ENCODE data around the gene NACC2.
"Not testable (repeated sequence)": the region's sequence is repeated elsewhere in the genome, so short reads cannot be mapped to it uniquely, and the experiment has no call there.

The NACC2 gene

GRCh38 chr9:136044971-136045594 lies 50.0 kb downstream of the NACC2 start:
- no peak for DNase-seq (ENCODE audit: low read depth)

GRCh38 chr9:136044207-136044970 lies 50.7 kb downstream of the NACC2 start:
- no peak for DNase-seq (ENCODE audit: low read depth)

GRCh38 chr9:136043441-136043991 lies 51.6 kb downstream of the NACC2 start:
- DNase-seq (ENCODE audit: low read depth): no peak

GRCh38 chr9:136042541-136042940 lies 52.5 kb downstream of the NACC2 start:
- DNase-seq (ENCODE audit: low read depth): no peak

DNA sequence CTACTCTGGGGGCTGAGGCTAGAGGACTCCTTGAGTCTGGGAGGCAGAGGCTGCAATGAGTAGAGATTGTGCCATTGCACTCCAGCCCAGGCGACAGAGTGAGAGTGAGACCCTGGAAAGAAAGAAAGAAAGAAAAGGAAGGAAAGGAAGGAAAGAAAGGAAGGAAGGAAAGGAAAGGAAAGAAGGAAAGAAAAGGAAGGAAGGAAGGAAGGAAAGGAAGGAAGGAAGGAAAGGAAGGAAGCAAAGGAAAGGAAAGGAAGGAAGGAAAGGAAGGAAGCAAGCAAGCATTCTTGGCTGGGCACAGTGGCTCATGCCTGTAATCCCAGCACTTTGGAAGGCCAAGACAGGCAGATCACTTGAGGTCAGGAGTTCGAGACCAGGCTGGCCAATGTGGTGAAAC lies 54.2 kb downstream of the NACC2 start:
- not testable (repeated sequence) for DNase-seq (ENCODE audit: low read depth)

- DNase-seq (ENCODE audit: low read depth): no peak
Measured at GRCh38 chr9:136039488-136039887, 55.6 kb downstream of the NACC2 start.

DNA sequence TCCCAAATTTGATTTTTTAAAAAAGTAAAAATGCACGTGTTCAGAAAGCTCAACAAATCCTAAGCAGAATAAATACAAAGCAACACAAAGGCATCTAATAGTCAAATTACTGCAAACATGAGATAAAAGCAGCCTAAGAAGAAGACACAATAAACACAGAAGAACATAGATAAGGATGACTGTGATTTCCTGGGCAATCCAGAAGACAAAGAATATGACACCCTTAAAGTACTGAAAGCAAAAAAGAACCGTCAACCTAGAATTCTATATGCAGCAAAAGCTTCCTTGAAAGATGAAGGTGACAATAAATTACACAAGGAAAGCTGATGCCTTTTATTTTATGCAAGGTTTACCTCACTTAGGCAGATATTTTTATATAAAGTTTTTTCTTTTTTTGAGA lies 58.2 kb downstream of the NACC2 start:
- no peak for DNase-seq (ENCODE audit: low read depth)

DNA sequence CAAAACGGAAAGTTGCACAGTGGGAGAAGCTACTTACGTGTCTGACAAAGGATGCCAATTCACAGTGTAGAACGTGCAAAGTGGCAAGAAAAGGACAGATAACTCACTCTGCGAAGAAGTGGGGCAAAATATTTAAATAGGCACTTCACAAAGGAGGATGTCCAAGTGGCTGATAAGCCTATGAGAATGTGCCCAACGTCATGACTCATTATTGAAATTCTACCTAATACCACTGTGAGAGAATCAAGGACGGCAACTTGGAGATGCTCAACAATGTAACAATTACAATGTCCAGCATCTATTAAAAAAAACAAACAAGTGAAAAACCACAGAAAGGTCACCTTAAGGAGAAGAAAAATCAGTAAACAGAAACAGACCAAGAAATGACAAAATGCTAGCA lies 59.0 kb downstream of the NACC2 start:
- DNase-seq (ENCODE audit: low read depth): no peak

- DNase-seq (ENCODE audit: low read depth): no peak
Measured at GRCh38 chr9:136031741-136032730, 63.1 kb downstream of the NACC2 start.

- no peak for DNase-seq (ENCODE audit: low read depth)
Measured at GRCh38 chr9:136031094-136031493, 64.0 kb downstream of the NACC2 start.

DNA sequence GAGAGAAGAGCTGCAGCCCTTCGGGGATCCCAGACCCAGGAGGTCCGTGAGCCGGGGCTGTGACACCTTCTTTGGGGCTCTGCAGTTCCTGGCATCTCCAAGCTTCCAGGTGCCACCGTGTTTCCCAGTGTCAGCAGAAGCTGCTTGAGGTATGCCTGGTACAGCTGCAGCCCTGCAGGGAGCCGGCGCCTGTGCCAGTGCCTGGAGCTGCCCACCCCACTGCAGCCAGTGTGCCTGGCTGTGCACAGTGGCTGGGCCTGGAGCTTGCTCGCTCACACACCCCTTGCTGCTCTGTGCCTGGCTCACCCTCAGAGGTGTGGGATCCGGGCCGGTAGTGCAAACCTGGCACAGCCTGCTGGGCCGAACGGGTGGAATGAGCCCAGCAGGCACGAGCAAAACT lies 65.5 kb downstream of the NACC2 start:
- no peak for DNase-seq (ENCODE audit: low read depth)

DNA sequence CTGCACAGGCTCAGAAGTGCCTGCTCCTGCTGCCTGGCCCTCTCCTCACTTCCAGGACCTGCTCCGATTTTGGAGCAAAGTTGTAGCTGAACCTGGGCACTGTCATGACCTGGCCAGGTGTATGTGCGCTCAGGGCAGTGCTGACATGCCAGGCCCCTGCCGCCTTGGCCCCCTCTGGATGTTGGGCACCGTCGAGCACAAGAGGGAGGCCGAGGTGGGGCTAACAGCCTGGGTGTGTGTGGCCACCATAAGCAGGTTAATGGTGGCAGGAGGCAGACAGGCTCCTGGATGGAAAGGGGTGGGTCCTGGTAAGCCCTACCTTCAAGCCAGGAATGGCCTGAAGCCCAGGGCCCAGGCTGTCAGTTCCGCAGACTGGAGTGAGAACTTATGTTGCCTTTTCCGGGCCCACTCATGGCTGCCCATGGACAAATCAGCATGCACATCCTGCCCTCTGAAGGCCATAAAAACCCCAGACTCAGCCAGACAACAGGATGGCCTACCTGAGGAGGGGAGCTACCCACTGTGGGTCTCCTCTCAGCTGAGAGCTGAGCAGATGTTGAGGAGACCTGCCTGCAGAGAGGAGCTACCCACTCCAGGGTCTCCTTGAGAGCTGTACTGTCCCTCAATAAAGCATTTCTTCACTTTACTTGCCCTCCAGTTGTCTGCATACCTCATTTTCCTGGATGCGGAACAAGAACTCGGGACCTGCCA lies 66.2 kb downstream of the NACC2 start:
- DNase-seq (ENCODE audit: low read depth): no peak

GRCh38 chr9:136026943-136027289 lies 68.2 kb downstream of the NACC2 start:
- not testable (repeated sequence) for DNase-seq (ENCODE audit: low read depth)

DNA sequence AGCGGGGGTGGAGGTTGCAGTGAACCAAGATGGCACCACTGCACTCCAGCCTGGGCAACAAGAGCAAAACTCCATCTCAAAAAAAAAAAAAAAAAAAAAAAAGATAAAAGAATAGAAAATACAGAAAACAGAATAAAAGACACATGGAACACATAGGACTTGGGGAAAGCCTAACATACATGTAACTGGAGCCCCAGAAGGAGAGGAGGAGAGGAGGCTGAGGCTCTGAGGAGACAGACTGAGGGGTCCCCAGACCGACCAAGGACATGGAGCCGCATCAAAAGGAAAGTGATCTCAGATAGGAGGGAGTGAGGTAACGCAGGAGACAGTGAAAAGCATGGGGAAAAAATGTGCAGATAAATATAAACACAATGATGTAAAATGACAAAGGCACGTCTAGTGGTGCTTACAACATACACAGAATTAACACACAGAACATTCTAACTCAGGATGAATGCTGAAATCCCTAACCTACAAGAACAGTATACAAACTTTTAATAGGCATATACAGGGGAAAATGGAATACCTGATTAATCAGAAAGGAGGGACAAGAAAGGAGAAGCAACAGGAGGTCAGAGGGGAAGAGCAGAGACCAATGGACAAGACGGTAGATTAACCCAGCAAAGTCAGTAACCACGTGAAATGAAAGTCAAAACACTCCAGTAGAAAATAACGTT lies 68.7 kb downstream of the NACC2 start:
- no peak for DNase-seq (ENCODE audit: low read depth)

- no peak for DNase-seq (ENCODE audit: low read depth)
Measured at GRCh38 chr9:136025481-136025880, 69.6 kb downstream of the NACC2 start.

DNA sequence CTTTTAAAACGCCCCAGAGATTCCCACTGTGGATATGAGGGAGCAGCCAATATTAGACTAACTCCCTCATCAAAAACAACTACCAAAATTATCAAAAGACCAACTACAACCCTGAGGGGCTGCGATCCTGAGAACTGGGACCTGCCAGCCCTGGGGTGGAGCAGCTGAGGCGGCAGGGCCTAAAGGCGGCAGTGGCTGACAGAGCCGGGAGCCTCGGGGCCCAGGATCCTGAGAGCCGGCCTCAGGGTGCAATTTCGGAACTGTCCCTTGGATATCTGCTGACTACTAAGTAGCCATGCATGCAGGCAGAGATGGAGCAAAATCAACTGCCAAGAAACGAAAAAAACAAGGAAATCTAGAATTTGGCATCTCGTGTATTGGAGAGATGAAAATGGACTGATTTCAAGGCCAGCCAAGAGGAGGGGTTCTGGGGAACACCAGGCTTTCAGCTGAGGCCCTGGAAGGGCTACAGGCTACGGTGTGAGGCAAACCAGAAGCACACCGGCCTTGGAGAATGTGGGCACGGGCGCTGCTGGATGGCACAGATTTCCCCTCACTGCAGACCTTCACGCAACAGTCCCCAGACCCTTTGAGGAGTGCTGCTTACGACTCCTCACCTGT lies 70.3 kb downstream of the NACC2 start:
- DNase-seq (ENCODE audit: low read depth): no peak

- no peak for DNase-seq (ENCODE audit: low read depth)
Measured at GRCh38 chr9:136024286-136024685, 70.8 kb downstream of the NACC2 start.

DNA sequence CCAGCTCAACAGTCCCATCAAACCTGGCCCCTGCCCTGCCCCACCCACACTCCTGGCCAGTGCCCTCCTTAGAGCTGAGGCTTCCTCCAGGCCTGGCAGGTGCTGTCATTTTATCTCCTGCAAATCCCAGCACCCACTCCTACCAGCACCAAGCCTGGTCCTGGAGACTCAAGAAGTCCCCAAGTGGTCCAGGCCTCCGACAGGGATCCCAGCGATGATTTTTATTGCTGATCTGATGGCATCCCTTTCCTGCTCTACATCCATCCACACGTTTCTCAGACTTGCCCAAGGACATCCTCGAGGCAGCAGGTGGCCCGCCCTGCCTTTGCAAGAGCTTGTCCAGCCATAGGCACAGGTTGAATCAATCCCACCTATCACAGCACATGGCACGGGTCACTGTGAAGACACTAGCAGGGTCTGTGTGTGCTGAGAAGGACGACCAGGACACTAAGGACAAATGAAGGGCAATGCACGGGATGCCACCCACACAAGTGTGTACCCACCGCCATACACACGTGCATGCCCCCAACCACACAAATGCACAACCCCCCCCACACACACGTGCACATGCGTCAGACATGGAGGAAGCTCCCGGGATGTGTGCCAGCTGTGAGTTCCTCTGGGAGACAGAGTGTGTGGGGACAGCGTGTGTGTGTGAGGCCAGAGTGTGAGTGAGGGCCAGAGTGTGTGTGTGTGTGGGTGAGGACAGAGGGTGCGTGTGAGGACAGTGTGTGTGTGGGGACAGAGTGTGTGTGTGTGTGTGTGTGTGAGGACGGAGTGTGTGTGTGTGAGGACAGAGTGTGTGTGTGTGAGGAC lies 71.5 kb downstream of the NACC2 start:
- no peak for DNase-seq (ENCODE audit: low read depth)

- DNase-seq (ENCODE audit: low read depth): no peak
Measured at GRCh38 chr9:136022731-136023409, 72.2 kb downstream of the NACC2 start.
